HFFc6 (cell line): ENCODE data around the gene BCR. TPM values are rescaled to one million over a fixed set of nuclear protein-coding genes. Genes with fewer than 3 reads are reported as not detected.

Source experiments
- DNase-seq: peaks from one replicate; pipeline ENCODE4 v3.0.0-alpha.2; 2018
- H3K27ac Mint-ChIP-seq: 2 replicates; pipeline ENCODE4 v1.8.0; 2020; ENCODE audit warnings: mild to moderate bottlenecking, mixed read lengths
- H3K27me3 Mint-ChIP-seq: 2 replicates; pipeline ENCODE4 v1.8.0; 2021; ENCODE audit warnings: mild to moderate bottlenecking, moderate library complexity, mixed read lengths; ENCODE audit not compliant: insufficient read depth
- H3K36me3 Mint-ChIP-seq: 2 replicates; pipeline ENCODE4 v1.8.0; 2021; ENCODE audit warnings: low read depth, mixed read lengths
- H3K4me1 Mint-ChIP-seq: 2 replicates; pipeline ENCODE4 v1.8.0; 2020; ENCODE audit warnings: low read depth, mixed read lengths
- H3K4me3 Mint-ChIP-seq: 2 replicates; pipeline ENCODE4 v1.8.0; 2020; ENCODE audit warnings: mild to moderate bottlenecking, moderate library complexity, mixed read lengths
- H3K9me3 Mint-ChIP-seq: 2 replicates; pipeline ENCODE4 v1.8.0; 2020; ENCODE audit warnings: mild to moderate bottlenecking, mixed read lengths
- total RNA-seq, 6 experiments: library from RNA; stranded (reverse); fragmentation: NEBNext Ultra II Directional; extraction: Animal tissue kit (Norgen Biotek cat#: 25700); gene quantifications; 2 replicates in 1 of 6; 3 replicates in 5 of 6; pipeline ENCODE4 v1.2.3, GENCODE V29; 2021
- TF ChIP-seq, protein P1 (sequence below): fragments of 200-600 bp; sonication (generic); IDR thresholded peaks from 2 replicates; pipeline ENCODE4 v1.5.0; 2021; ENCODE audit warnings: antibody characterized with exemption, mild to moderate bottlenecking

Gene BCR
- total RNA-seq, 6 experiments from 2014 or later: 28.0 to 41.3 (median 31.3) TPM

DNA sequence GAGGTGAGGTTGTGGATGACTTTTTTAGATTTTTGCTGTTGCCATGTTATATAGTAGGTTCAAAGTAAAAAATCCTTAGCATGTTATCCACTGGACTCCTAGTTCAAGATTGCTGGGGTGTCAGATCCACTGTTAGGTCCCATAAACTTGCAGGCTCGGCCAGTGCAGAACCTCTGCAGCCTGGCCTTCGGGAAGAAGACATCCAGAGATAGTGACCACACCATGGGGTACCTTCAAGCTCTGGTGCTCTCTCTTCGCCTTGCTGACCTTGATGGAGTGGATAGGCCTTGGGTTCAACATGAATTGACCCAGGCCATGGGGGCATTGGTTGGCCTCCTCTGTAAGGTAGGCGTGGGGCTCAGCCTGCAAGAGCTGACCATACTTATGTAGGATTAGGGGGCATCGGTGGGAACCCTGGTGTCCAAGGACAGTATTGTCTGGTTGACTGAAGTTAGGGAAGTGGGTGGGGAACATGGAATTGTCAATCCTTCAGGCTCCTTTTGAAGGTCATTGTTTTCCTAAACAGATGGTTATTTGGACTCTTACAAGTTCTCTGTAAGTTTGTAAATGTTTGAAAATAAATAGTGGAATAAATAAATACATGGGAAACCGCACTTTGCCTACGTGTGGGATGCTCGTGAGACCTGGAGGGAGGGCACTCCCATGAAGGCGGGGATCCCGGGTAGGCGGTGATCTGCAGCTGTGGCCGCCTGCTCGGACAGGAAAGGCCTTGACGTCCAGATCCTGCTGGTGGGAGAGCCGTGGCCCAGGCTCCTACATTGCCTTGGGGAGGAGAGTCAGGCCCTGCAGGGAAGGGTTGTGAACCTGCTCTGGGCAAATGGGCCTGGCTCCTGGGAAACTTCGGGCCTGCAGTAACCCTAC, 37.1 kb downstream of the BCR start:
- peaks cover 1% of the 10 kb centered on the region for H3K27me3 Mint-ChIP-seq
- H3K36me3 Mint-ChIP-seq: peaks cover 5% of the 10 kb centered on the region
- H3K27ac Mint-ChIP-seq: no peak overlapping the region
- TF ChIP-seq, protein P1, sequence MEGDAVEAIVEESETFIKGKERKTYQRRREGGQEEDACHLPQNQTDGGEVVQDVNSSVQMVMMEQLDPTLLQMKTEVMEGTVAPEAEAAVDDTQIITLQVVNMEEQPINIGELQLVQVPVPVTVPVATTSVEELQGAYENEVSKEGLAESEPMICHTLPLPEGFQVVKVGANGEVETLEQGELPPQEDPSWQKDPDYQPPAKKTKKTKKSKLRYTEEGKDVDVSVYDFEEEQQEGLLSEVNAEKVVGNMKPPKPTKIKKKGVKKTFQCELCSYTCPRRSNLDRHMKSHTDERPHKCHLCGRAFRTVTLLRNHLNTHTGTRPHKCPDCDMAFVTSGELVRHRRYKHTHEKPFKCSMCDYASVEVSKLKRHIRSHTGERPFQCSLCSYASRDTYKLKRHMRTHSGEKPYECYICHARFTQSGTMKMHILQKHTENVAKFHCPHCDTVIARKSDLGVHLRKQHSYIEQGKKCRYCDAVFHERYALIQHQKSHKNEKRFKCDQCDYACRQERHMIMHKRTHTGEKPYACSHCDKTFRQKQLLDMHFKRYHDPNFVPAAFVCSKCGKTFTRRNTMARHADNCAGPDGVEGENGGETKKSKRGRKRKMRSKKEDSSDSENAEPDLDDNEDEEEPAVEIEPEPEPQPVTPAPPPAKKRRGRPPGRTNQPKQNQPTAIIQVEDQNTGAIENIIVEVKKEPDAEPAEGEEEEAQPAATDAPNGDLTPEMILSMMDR: no peak
- no peak for DNase-seq
- H3K9me3 Mint-ChIP-seq: no peaks in the 10 kb centered on the region
- peaks cover 69% of the 10 kb centered on the region for H3K4me1 Mint-ChIP-seq
- H3K4me3 Mint-ChIP-seq: no peak overlapping the region

DNA sequence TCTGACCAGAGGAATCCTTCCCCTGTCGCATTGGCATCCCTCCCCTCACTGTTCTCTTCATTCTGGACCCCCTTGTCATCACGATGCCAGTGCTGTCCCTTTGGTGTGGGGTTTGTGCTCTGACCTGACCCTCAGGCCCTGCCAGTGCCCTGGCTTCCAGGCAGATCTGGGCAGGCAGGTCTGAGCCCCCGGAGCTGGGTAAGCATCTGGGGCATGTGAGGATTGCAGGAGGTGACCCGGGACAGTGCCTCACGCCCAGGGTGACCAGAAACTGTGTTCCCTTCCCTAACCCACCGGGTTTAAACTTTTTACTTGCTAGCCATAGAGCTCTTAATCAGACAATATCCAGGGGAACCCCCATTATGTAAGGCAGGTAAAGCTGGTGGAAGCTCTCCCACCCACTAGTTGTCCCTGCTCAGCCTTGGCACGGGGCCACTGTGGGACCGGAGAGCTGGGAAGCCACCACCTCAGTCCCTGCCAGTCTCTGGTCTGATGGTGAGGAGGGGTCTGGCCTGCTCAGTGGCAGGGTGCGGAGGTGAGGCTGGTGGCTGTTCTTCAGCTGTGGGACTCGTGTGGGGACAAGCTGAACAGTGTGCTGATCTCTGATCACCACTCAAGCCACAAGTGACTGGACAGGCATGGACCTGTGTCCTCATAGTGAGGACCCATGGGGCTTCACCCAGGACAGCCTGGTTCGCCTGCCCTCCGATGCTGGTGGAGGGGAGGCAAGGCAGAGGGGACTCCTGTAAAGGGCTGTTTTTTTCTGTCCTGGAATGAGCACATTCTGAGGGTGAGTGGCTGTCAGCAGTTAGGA, 38.0 kb downstream of the BCR start:
- TF ChIP-seq, protein P1: no peak
- H3K4me3 Mint-ChIP-seq: peak overlapping the region; percentile 11; the same call in 1 of the 2 replicates

DNA sequence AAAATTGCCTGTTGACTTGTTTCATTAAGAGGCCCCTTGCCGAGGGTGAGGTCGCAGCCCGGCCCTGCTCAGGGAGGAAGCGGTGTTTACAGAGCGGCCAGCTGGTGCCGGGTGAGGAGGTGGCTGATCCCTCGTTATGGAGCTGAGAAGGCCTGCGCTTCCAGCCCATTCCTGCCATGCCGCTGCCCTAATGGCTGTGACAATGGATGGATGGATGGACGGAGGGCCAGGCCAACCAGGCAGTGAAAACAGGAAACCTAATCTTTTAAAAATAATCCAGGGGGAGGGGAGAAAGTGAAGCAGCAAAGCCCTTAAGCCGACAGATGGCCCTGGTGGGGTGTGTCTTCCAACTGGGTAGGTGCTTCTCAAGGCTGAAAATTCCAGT, 38.5 kb downstream of the BCR start:
- H3K27me3 Mint-ChIP-seq: peaks cover 1% of the 10 kb centered on the region
- peaks cover 70% of the 10 kb centered on the region for H3K4me1 Mint-ChIP-seq
- peak overlapping the region; percentile 11; the same call in 1 of the 2 replicates for H3K4me3 Mint-ChIP-seq
- H3K27ac Mint-ChIP-seq: peak overlapping the region; percentile 33; the same call in 1 of the 2 replicates
- no peak for DNase-seq
- H3K36me3 Mint-ChIP-seq: peaks cover 3% of the 10 kb centered on the region
- TF ChIP-seq, protein P1: no peak
- no peaks in the 10 kb centered on the region for H3K9me3 Mint-ChIP-seq

More for the DNA sequence above, 38.0 kb downstream of the BCR start:
- Mint-ChIP-seq H3K27me3 (peaks cover 1% of the 10 kb centered on the region), H3K9me3 (no peaks in the 10 kb centered on the region), H3K27ac (peak overlapping the region; percentile 33; the same call in 1 of the 2 replicates), H3K36me3 (peaks cover 5% of the 10 kb centered on the region), H3K4me1 (peaks cover 69% of the 10 kb centered on the region)
- no peak for DNase-seq

DNA sequence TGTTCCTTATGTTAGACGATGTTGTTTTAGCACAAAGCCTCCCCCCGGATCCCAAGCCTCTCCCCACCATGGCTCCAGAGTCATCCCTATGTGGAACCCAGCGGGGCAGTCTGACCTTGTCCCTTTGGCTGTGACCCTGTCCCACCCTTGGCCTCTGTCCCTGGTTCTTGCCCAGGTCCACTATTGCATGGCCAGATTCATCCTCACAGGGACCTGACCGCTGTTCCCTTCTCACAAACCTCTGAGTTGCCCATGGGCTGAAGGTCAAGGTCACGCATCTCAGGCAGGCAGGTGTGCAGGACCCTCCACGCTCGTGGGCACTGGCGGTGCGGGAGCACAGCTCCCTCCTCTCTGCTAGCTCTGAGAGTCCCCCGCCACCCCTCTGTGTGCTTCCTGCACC, 39.0 kb downstream of the BCR start:
- Mint-ChIP-seq H3K4me3 (peak overlapping the region; percentile 53; the same call in 1 of the 2 replicates), H3K4me1 (peaks cover 68% of the 10 kb centered on the region), H3K9me3 (no peaks in the 10 kb centered on the region), H3K36me3 (no peaks in the 10 kb centered on the region; the same call in 1 of the 2 replicates), H3K27me3 (peaks cover 1% of the 10 kb centered on the region), H3K27ac (no peak overlapping the region)
- DNase-seq: no peak
- TF ChIP-seq, protein P1: no peak

DNA sequence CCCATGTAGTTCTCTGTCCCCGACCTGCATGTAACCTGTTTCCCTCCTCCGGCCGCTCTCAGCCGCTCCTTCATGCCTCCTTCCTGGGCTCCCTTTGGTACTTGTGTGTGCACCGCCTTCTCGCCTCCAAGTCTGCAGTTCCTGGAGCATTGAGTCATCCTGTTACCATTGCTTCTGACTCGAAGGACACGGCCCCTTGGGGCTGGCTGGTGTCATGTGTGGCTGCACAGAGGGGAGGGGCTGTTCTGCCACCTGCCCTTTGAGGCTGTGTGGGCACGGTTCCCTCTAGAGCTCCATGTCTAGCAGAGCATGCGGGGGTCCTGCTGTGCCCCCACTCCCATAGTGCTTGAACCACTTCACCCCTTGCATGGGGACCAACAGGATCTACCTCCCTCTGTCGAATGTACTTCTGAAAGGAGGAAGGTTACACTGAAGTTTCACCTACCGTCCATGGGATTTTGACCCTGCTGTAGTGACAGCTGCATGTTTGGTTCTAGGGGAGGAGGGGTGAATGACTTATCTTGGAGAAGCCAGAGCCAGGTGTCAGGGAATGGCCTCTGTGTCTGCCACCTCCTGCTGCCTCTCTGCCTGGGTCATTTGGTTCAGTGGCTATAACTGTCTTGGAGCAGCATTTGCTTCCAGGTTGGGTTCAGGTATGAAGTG, 39.6 kb downstream of the BCR start:
- Mint-ChIP-seq H3K36me3 (no peaks in the 10 kb centered on the region; the same call in 1 of the 2 replicates), H3K27ac (peak overlapping the region; percentile 63), H3K4me3 (peak overlapping the region; percentile 53), H3K9me3 (no peaks in the 10 kb centered on the region), H3K4me1 (peaks cover 65% of the 10 kb centered on the region), H3K27me3 (peaks cover 1% of the 10 kb centered on the region)
- TF ChIP-seq, protein P1: no peak
- peak; percentile 46 for DNase-seq
